BJ (cell line): ENCODE measurements around the gene CABP7. TPM values are rescaled to one million over a fixed set of nuclear protein-coding genes. Genes with fewer than 3 reads are reported as not detected.

ENCODE experiments used
- CTCF ChIA-PET: fragments of 350-600 bp; formaldehyde crosslinking; extraction: SDS; loops from one replicate; lab custom pipeline; 2021; ENCODE audit warnings: antibody characterized with exemption, inconsistent platforms; lab: Yijun Ruan, JAX
- POLR2A ChIA-PET: fragments of 300-600 bp; sonication (Branson Sonifier 250); formaldehyde crosslinking; extraction: SDS; loops from one replicate; lab custom pipeline; 2021; ENCODE audit warnings: antibody characterized with exemption; lab: Charles Lee
- DNase-seq: peaks from one replicate; pipeline ENCODE4 v3.0.0-alpha.2; 2011; ENCODE audit warnings: low read depth
- H3K27me3 ChIP-seq: 2 replicates; pipeline ENCODE4 v1.6.0; 2011; ENCODE audit warnings: low read length; ENCODE audit not compliant: control insufficient read depth, insufficient read depth
- H3K36me3 ChIP-seq: 2 replicates; pipeline ENCODE4 v1.5.1; 2011; ENCODE audit warnings: low read length; ENCODE audit not compliant: control insufficient read depth, insufficient read depth
- H3K4me3 ChIP-seq: 2 replicates; pipeline ENCODE4 v1.5.1; 2011; ENCODE audit warnings: low read depth, mild to moderate bottlenecking, control low read depth, low read length
- CTCF ChIP-seq: IDR thresholded peaks from 2 replicates; pipeline ENCODE4 v1.5.1; 2011; ENCODE audit warnings: low read depth, mild to moderate bottlenecking, control low read depth, inconsistent platforms, low read length, moderate library complexity; ENCODE audit not compliant: insufficient read depth
- polyA plus RNA-seq: library from polyadenylated mRNA; depleted of rRNA; stranded (reverse); fragments of >200 nt; gene quantifications from 2 replicates; pipeline ENCODE4 v1.2.3, GENCODE V29; 2011

Gene CABP7
- polyA plus RNA-seq, 1 experiment = 0.02 TPM

GRCh38 chr22:29747832-29748231 is 28.0 kb downstream of the CABP7 start:
- no peak for DNase-seq
- no peak overlapping the region for H3K4me3 ChIP-seq
- CTCF ChIA-PET = no interaction called here
- POLR2A ChIA-PET = no interaction called here
- H3K27me3 ChIP-seq = no peaks in the 10 kb centered on the region
- TF ChIP-seq CTCF = no peak
- H3K36me3 ChIP-seq = peaks cover 6% of the 10 kb centered on the region; the same call in 1 of the 2 replicates

GRCh38 chr22:29748248-29748893 is 28.6 kb downstream of the CABP7 start:
- peaks cover 6% of the 10 kb centered on the region; the same call in 1 of the 2 replicates for H3K36me3 ChIP-seq
- H3K4me3 ChIP-seq = no peak overlapping the region
- CTCF ChIA-PET = interaction anchor here (0.6 kb wide), 1 partner anchor 112 kb away, joined by 3 read pairs; no protein-coding TSS in a partner anchor
- H3K27me3 ChIP-seq = no peaks in the 10 kb centered on the region
- no peak for DNase-seq
- POLR2A ChIA-PET = no interaction called here
- TF ChIP-seq CTCF = no peak

- Histone ChIP-seq H3K27me3 (no peaks in the 10 kb centered on the region), H3K36me3 (peaks cover 6% of the 10 kb centered on the region; the same call in 1 of the 2 replicates), H3K4me3 (no peak overlapping the region)
- POLR2A ChIA-PET = no interaction called here
- TF ChIP-seq CTCF = no peak
- DNase-seq = no peak
- CTCF ChIA-PET = interaction anchor here (1.1 kb wide), 1 partner anchor 10 kb away, joined by 3 read pairs; no protein-coding TSS in a partner anchor
Measured at GRCh38 chr22:29750029-29750428, 30.2 kb downstream of the CABP7 start.

- no peaks in the 10 kb centered on the region for H3K27me3 ChIP-seq
- POLR2A ChIA-PET = no interaction called here
- H3K36me3 ChIP-seq = peaks cover 5% of the 10 kb centered on the region; the same call in 1 of the 2 replicates
- no peak for TF ChIP-seq CTCF
- CTCF ChIA-PET = interaction anchor here (1.0 to 2.5 kb wide), 3 partner anchors 9 to 258 kb away, joined by 3 to 7 read pairs (median 3); no protein-coding TSS in a partner anchor
- H3K4me3 ChIP-seq = no peak overlapping the region
- DNase-seq = no peak
Measured at GRCh38 chr22:29750559-29751538, 31.0 kb downstream of the CABP7 start.

- POLR2A ChIA-PET = no interaction called here
- no peak for DNase-seq
- CTCF ChIA-PET = interaction anchor here (0.6 to 2.5 kb wide), 3 partner anchors 10 to 326 kb away, joined by 3 to 7 read pairs (median 4); no protein-coding TSS in a partner anchor
- no peak for TF ChIP-seq CTCF
- peaks cover 5% of the 10 kb centered on the region; the same call in 1 of the 2 replicates for H3K36me3 ChIP-seq
- H3K27me3 ChIP-seq = no peaks in the 10 kb centered on the region
- H3K4me3 ChIP-seq = no peak overlapping the region
Measured at GRCh38 chr22:29751669-29752068, 31.9 kb downstream of the CABP7 start.
